Measurements from ENCODE around the gene G3BP1.
"Not testable (repeated sequence)": the region's sequence is repeated elsewhere in the genome, so short reads cannot be mapped to it uniquely, and the experiment has no call there.

The G3BP1 gene

GRCh38 chr5:151799407-151799806, 27.7 kb downstream of the G3BP1 start:
- no peak for DNase-seq (ENCODE audit: low spot score)

DNA sequence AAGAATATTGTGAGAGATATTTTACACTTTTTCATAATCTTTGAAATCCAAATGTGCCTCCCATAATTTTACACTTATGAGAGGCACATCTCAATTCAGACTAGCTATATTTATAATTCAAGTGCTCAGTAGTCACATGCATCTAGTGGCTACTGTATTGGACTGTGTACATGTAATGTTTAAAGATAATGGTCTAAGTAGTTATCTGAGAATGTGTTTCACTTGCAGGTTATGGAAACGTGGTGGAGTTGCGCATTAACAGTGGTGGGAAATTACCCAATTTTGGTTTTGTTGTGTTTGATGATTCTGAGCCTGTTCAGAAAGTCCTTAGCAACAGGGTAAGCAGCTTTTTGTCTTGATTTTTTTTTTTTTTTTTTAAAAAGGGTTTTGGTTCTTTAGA, 28.8 kb downstream of the G3BP1 start:
- no peak for DNase-seq (ENCODE audit: low spot score)

- DNase-seq (ENCODE audit: low spot score) = no peak
Observed at GRCh38 chr5:151805414-151806223, 33.9 kb downstream of the G3BP1 start.

DNA sequence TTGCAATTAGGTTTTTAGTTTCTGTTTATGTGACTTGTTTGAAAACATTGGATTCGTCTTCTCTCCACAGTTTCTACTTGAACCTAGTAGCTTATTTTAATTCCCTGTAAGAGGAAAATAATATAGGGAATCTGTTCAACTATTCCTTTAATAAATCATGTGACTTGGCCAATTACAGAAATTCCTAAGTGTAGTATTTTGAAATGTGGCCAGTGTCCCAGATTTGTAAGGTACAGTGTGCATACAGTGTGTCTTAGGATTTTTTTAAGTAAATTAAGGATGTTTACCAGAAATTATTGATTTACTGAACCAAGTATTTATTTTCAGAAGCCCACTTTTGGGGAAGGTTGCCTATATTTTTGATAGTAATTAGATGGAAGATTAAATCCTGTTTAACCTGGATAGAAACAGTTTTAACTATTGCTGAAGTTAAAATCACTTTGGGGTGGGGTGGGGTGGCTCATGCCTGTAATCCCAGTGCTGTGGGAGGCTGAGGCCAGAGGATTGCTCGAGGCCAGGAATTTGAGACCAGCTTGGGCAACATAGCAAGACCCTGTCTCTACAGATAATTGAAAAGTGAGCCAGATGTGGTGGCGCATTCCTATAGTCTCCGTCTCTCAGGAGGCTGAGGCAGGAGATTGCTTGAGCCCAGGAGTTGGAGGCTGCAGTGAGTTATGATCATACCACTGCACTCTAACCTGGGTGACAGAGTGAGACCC, 36.9 kb downstream of the G3BP1 start:
- no peak for DNase-seq (ENCODE audit: low spot score)

DNA sequence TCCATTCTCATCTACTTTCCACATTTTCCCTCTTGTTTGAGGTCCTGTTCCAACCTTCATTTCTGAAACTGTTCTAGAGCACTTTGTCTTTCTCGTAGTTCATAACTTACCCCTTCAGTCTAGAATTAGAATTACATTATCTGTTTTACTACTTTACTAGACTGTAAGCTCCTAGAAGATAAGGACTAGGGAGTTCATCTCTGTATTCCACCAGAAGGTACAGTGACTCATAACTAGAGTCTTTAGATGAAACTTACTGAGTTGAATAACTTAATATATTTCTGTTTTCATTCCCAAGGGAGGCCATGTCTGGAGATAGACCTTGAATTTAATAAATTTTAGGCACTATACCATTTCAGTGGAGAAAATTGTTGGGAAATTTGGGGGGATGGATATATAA, 38.7 kb downstream of the G3BP1 start:
- DNase-seq (ENCODE audit: low spot score) = no peak

DNA sequence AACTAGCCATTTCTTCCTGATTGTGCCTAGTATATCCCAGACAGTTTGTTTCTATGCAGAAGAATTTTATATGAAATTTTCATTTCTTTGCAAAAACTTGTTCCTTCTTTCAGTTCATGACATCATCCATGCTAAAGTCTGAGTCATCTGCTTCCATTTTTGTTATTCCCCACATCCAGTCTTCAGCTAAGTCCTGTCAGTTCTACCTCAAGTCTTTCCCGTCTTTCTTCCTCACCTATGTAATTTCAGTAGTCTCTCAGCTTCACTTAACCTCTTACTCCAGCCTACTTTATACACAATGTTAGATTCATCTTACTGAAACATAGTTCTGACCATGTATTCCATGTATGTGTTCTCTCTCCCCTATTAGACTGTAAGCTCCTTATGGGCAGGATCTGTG, 39.1 kb downstream of the G3BP1 start:
- DNase-seq (ENCODE audit: low spot score) = no peak

DNA sequence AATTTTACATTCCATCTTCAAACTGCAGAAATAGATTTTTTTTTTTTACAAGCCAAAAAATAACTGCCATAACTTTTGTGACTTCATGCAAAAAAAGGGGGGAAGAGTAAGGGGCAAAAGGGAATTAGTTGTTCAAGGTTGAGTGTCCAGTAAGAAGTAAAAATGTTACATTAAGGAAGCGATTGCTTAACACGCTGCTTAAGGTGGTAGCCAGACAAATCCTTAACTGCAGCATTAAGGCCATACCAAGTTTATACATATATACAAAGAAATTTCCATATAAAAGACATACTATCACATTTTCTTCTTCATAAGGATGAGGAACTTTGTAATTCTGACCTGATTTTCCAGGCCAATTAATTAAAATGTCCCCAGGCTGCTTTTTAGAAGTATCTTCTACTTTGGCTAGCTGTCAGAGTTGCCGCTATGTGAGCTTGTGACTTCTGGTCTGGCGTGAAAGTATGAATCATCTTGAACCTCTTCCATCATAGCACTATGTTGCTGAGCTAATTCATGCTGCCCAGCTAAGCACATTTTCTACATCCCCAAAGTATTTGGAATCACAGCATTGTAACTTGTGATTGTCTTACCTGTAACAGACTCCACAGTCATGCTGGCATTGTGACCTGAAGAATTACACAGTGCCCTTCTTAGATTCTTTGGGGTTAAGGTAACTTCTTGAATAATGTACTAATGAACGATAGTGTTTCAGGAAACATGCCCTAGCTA, 40.0 kb downstream of the G3BP1 start:
- DNase-seq (ENCODE audit: low spot score) = no peak

DNA sequence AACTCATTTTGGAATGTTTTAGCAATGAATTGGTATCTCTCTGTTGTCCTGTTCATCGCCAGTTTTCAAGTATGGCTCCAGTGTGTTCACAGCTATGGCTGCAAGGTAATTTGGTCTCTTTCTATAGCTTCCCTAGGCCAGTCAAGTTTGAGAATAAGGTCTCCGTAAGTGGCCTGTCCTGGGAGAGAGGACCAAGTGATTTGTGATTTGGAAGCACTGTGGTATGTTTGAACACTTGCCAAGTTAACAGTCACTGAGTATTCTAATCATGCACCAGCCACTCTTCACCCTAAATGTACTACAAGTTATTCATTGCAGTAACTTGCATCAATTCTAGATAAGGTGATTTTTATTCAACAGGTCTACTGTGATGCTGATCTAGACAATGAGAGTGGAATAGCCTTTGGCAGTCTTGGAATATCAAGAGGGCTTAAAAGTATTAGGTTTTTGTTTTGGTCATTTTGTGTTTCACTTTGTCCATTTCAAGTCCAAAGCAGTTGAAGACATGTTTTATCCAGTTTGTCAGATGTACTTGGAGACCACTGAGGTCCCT, 41.1 kb downstream of the G3BP1 start:
- no peak for DNase-seq (ENCODE audit: low spot score)

- no peak for DNase-seq (ENCODE audit: low spot score)
Observed at GRCh38 chr5:151815051-151815450, 43.3 kb downstream of the G3BP1 start.

GRCh38 chr5:151819830-151820229, 48.1 kb downstream of the G3BP1 start:
- DNase-seq (ENCODE audit: low spot score) = no peak

DNA sequence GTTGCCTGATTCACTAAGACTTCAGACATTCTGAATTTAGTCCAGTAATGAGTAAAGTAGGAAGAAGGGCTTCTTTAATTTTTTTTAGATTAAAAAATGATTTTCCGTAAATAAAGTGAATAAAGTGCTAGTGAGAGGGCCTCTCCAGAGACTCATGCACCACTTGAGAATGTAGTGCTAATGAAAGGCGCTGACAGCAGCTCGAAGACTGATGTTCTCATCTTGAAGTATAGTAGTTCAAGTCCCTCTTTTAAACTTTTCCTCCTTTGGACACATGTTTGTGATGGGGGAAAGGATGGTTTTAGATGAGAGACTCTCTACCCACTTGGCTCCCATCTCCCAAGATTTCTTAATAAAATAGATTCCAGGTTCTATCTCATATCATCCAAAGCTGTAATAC, 48.5 kb downstream of the G3BP1 start:
- no peak for DNase-seq (ENCODE audit: low spot score)

DNA sequence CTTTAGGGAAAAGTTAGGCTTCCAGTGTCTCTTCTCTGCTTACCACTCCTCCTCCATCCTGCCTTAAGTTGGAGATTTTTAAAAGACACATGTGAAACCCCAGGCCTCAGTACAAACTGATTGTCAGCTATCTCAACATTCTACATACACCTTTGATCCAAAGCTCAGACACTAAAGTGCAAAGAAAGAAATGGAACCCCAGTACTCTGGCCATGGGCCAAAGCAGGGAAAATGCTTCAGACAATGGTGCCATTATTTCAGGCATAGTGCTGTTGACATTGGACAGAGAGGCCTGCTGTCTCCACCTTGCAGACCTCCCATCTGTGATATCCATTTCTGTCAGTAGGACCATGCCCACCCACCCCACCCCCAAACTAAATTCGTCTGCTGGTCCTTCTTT, 49.1 kb downstream of the G3BP1 start:
- no peak for DNase-seq (ENCODE audit: low spot score)

DNA sequence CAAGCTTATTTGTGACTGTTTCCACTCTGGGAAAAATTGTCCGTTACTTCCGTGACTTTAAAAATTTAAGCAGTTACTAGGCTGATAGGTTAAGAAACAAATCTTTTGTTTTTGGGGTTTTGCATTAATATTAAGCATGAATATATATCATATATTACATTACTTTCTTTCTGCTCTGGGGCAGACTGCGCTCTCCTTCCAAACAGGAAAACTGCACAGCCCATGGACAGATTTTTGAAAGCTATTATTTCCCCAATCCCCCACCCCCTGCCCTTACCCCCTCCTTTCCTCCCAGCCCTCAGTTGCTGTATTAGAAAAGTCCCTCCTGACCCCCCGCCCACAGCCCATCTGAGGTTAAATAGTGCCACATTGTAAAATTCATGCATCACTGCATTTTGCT, 50.4 kb downstream of the G3BP1 start:
- no peak for DNase-seq (ENCODE audit: low spot score)

- DNase-seq (ENCODE audit: low spot score) = peak; percentile 48
Observed at GRCh38 chr5:151825445-151825844, 53.7 kb downstream of the G3BP1 start.

DNA sequence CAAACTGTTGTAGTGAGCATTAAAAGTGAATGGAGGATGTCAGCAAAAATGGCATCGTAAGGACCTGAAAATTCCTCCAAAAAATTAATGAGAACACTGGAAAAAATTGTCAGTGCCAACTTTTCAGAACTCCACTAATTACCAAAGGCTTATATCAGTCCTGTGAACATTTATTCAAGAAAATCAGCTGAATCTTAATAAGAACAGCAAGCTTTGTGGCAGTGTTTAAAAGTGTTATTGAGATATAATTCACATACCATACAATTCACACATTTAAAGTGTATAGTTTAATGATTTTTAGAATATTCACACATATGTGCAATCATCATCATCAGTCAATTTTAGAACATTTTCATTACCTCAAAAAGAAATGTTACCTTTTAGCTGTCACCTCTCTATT, 57.6 kb downstream of the G3BP1 start:
- no peak for DNase-seq (ENCODE audit: low spot score)

- not testable (repeated sequence) for DNase-seq (ENCODE audit: low spot score)
Observed at GRCh38 chr5:151832843-151833242, 61.1 kb downstream of the G3BP1 start.

DNA sequence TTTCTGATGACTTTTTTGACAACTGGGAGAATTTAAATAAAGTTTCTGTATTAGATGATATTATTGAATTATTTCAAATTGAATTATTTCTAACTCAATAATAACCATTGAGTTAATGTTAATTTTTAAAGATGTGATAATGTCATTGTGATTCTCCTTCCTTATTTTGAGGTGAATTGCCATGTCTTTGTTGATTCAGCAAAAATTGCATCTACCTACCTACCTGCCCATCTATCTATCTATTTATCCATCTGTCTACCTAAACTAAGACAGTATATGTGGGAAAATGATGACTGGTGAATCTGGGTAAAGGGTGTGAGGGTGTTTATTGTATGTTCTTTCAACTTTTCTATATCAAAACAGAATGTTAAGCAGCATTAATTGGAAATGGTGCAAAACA, 75.0 kb downstream of the G3BP1 start:
- no peak for DNase-seq (ENCODE audit: low spot score)

DNA sequence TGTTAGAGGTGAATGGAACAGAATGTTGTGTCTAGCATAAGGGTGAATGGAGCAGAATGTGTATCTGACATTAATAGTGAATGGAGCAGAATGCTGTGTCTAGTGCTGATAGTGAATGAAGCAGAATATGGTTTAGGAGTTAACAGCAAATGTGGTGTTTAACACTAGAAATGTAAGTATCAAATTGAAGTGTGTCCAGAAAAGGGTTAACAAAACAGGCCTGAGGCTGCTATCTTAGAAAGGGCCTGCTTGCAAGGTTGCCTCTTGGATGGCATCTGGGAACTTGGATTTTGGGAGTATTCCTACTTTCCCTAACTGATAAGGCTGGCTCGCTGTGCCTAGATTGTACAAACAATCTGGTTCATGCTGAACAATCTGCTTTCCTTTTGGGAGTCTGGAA, 76.1 kb downstream of the G3BP1 start:
- DNase-seq (ENCODE audit: low spot score) = no peak

DNA sequence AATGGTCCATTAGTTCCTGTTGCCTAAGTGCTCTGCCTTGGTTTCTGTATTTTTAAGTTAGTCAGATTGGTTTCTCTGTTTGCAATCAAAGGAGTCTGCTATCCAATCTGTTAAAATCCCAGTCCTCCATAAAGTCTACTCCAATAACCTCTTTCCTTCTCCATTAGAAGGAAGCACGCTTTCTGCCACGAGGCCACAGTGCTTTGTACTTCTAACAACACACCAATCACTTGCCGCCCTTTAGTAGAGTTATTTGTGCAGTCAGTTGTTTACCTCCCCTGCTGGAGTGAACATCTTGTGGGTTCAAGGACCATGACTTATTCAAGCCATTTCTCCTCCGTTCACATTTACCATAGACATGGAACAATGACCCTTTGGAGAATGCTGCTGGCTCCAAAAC, 83.9 kb downstream of the G3BP1 start:
- no peak for DNase-seq (ENCODE audit: low spot score)

- no peak for DNase-seq (ENCODE audit: low spot score)
Observed at GRCh38 chr5:151856861-151857260, 85.1 kb downstream of the G3BP1 start.

DNA sequence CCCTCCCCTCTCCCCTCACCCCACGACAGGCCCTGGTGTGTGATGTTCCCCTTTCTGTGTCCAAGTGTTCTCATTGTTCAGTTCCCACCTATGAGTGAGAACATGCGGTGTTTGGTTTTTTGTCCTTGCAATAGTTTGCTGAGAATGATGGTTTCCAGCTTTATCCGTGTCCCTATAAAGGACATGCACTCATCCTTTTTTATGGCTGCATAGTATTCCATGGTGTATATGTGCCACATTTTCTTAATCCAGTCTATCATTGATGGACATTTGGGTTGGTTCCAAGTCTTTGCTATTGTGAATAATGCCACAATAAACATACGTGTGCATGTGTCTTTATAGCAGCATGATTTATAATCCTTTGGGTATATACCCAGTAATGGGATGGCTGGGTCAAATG, 89.1 kb downstream of the G3BP1 start:
- DNase-seq (ENCODE audit: low spot score) = not testable (repeated sequence)
